Activated T-cell treated with anti-CD3 and anti-CD28 coated beads for 1 hour (primary cell): ENCODE results near the gene ERC2.

Experiments used
- DNase-seq: peaks from one replicate; pipeline ENCODE4 v3.0.0-alpha.2; 2020; ENCODE audit warnings: low read depth

ERC2 gene

DNA sequence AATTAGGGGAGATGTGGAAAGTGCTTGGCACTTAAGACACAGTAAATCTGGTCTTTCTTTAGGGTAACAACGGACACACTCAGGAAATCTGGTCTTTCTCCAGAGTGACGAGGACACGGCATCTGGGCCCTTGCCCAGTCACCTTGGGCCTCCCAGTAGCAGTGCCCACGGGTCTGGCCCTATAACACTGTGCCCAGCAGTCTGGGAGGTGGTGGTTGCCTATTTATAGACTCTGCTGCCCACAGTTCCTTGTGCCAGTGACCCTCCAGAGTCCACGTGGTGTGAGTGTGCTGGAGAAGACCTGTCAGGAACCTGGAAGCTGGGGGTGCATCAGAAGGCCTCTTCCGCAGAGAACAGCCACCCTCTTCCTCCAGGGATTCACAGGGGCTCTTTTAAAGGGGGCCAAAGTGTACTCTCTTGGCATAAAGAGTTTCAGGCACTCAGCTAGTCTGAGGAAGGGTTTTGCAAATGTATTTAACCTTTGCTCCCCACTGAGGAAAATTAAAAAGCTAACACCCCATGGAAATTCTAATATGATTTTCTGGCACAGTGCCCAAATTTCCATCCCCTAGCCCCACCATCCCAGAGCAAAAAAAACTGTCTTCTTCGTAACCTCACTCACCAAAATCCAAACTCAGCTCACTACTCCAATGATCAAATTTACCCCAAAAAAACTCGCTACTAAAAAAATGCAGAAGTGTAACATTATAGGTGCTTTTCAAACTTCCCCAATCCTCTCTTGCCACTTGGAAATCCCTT, 996.6 kb downstream of the ERC2 start:
- DNase-seq = no peak

DNA sequence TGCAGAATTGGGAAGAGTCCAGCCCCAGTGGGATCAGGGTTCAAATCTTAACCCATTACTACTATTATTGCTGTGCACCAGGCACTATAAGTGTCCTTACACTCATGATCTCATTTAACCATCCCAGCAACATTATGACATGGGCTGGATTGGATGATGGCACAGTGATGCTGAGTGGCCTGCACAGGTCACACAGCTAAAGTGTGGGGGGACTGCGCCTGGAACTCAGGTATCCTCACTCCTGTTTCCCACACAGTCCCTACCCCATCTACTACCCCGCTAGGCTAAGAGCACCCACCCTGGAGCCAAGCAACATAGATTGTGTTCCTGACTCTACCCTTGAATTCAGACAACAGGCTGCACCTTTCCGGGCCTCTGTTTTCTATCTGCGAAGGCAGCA, 997.2 kb downstream of the ERC2 start:
- no peak for DNase-seq

- no peak for DNase-seq
Observed at GRCh38 chr3:55469957-55470526, 998.2 kb downstream of the ERC2 start.

DNA sequence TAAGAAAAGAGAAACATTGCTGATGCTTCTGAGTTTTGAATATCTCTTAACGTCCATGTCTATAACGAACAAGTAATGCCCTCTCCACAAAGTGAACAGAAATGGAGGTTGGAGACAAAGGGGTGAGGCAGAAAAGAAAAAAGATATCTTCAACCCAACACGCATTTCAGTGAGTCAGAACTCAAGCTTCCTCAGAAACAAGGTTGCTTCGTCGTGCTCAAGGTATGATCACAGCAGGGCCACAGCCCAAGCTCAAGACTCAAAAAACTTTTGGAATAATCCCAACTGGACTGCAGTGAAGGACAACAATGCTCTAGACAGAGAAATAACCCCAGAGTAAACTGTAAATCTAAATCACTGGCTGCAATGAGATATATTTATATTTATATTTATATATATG, 1000.0 kb downstream of the ERC2 start:
- DNase-seq = no peak

GRCh38 chr3:55467099-55467498, 1001.2 kb downstream of the ERC2 start:
- no peak for DNase-seq

DNA sequence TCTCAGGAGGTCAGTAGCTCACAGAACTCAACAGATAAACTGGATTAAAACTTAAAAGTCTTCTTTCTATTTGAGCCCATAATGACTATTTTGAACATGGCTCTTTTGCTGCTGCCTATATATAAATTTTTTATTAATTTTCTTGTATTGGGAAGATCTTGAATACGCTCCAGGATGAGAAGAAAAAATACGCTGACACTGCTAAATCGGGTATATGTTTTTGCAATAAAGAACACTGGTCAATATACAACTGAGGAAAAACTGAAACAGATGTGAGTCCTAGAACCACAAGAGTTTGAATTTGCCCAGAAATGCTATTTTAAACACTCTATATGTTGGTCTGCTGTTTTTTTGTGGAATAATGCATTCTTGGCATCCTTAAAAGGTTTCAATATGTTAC, 1001.7 kb downstream of the ERC2 start:
- DNase-seq = no peak

DNA sequence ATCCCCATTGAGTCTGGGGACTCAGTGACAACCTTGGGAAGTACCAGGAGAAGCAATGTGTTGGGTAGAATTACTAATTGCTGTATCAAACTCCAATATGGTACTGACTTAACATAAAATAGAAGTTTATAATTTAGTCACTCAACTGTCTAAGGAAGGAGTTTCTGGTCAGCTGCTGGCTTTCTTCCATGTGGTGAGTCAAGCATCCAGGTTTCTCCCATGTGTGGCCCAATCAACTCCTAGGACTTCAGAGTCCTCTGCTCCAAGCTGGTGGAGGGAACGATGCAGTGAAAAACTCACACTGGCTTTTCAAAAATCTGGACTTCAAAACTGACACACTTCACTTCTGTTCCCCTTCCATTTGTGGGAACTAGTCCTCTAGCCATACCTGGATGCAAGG, 1006.4 kb downstream of the ERC2 start:
- DNase-seq = no peak

GRCh38 chr3:55459838-55460237, 1008.4 kb downstream of the ERC2 start:
- DNase-seq = no peak
